Transverse colon (tissue), 4 donors: ENCODE results near the gene TUT1. TPM values are rescaled to one million over a fixed set of nuclear protein-coding genes. Genes with fewer than 3 reads are reported as not detected.

Experiments
- DNase-seq: peaks from one replicate; pipeline ENCODE4 v3.0.0-alpha.2; 2019
- H3K27ac ChIP-seq, 4 donors: fragments of 200-600 bp; sonication (generic); 2 replicates each; pipeline ENCODE4 v1.5.1; 2016 to 2018; ENCODE audit warnings: inconsistent platforms in 4 of 4
- H3K27me3 ChIP-seq: fragments of 200-600 bp; sonication (generic); 2 replicates; pipeline ENCODE4 v1.5.1; 2017; ENCODE audit warnings: inconsistent platforms
- H3K36me3 ChIP-seq, 4 donors: fragments of 200-600 bp; sonication (generic); 2 replicates each; pipeline ENCODE4 v1.5.1; 2017 to 2019; ENCODE audit warnings: inconsistent platforms in 4 of 4
- H3K4me1 ChIP-seq, 4 donors: fragments of 200-600 bp; sonication (generic); 2 replicates each; pipeline ENCODE4 v1.5.1; 2017 to 2020; ENCODE audit warnings: inconsistent platforms in 4 of 4
- H3K4me3 ChIP-seq, 4 donors: fragments of 200-600 bp; sonication (generic); 1 replicate in 1 of 4; 2 replicates in 3 of 4; pipeline versions ENCODE4 v1.5.1 to v1.6.1; 2017 to 2019; ENCODE audit warnings: inconsistent platforms in 4 of 4
- H3K9me3 ChIP-seq, 2 donors: fragments of 200-600 bp; sonication (generic); 2 replicates each; pipeline ENCODE4 v1.5.1; 2017 to 2019; ENCODE audit warnings: inconsistent platforms in 2 of 2
- EP300 ChIP-seq: sonication (generic); formaldehyde crosslinking; IDR thresholded peaks from one replicate; pipeline ENCODE4 v1.6.1; 2017; ENCODE audit warnings: antibody characterized with exemption, low read depth
- POLR2A ChIP-seq: fragments of 450-650 bp; IDR thresholded peaks from one replicate; pipeline ENCODE4 v1.6.1; 2016; ENCODE audit warnings: antibody characterized with exemption, mild to moderate bottlenecking, moderate library complexity
- POLR2AphosphoS5 ChIP-seq, 3 donors: sonication (generic); formaldehyde crosslinking; IDR thresholded peaks; one replicate each; pipeline ENCODE4 v1.6.1; 2016; ENCODE audit warnings: antibody characterized with exemption in 3 of 3
- WGBS, 2 donors: methylation state at CpG; one replicate each; pipeline ENCODE4 v1.1.5; 2018; ENCODE audit warnings: low coverage in 1 of 2; 5-methylcytosine and 5-hydroxymethylcytosine counted together
- in situ Hi-C, 4 donors: fragments of 200-750 bp; cut with MboI; loops; one replicate each; pipeline versions ENCODE4 v1.15.0 to v1.15.1; 2017; ENCODE audit warnings: low sequenced_read_pairs in 3 of 4, low pct_ligation_motif_present in 1 of 4, low pct_unique_long_range_greater_than_20kb in 1 of 4
- intact Hi-C: fragments of 100-400 bp; cut with DNase I; formaldehyde crosslinking; loops from one replicate; pipeline ENCODE4 v1.15.1; 2023; ENCODE audit warnings: low total_unique reads
- total RNA-seq, 4 donors: library from RNA; depleted of rRNA; stranded (reverse); fragments of >200 nt; gene quantifications; one replicate each; pipeline ENCODE4 v1.1.0, GENCODE V29; 2016
- TF ChIP-seq, protein P1 (sequence below), 5 experiments: fragments of 200-600 bp in 3 of 5; fragments of 450-650 bp in 2 of 5; sonication (generic) in 3 of 5; IDR thresholded peaks; 1 replicate in 2 of 5; 2 replicates in 3 of 5; pipeline ENCODE4 v1.5.1; 2016 to 2017; ENCODE audit warnings: antibody characterized with exemption in 5 of 5, inconsistent platforms in 3 of 5, mild to moderate bottlenecking in 2 of 5, moderate library complexity in 1 of 5

Gene TUT1
- total RNA-seq, 4 donors from 2014 or later: 6.0 to 12.4 (median 9.8) TPM

DNA sequence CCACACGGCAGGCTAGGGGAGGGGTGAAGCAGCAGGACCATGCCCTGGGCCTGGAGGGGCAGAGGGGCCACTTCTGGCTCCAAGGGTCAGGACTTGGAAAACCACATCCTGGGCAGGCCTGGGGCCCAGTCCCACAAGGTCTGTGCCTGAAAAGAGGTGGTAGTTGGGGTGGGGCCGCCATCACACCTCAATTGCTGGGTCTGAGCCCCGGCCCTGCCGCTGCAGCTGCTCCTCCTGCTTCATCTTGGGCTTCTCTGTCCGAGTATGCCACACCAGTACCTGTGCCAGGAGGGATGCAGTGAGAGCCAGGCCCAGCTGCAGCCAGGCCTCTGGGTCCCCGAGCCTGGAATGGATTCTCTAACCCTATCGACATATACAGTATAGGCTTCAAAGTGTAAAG is 24.2 kb upstream of the TUT1 start:
- Histone ChIP-seq H3K36me3 (no peaks in the 10 kb centered on the region), H3K4me3 (no peak overlapping the region), H3K27ac (no peak overlapping the region), H3K9me3 (no peaks in the 10 kb centered on the region), H3K27me3 (no peaks in the 10 kb centered on the region), H3K4me1 (peaks cover 18 to 30% (median 23%) of the 10 kb centered on the region in 4 donors)
- intact Hi-C loops (no loop called here), in situ Hi-C loops (no loop called here)
- WGBS, 2 donors: 91% methylated on average over 7 of the region's 7 CpGs; no CpG with 5 or more reads in 1 of the 2 donors
- no peak for DNase-seq
- TF ChIP-seq POLR2A: no peak
- TF ChIP-seq, protein P1, sequence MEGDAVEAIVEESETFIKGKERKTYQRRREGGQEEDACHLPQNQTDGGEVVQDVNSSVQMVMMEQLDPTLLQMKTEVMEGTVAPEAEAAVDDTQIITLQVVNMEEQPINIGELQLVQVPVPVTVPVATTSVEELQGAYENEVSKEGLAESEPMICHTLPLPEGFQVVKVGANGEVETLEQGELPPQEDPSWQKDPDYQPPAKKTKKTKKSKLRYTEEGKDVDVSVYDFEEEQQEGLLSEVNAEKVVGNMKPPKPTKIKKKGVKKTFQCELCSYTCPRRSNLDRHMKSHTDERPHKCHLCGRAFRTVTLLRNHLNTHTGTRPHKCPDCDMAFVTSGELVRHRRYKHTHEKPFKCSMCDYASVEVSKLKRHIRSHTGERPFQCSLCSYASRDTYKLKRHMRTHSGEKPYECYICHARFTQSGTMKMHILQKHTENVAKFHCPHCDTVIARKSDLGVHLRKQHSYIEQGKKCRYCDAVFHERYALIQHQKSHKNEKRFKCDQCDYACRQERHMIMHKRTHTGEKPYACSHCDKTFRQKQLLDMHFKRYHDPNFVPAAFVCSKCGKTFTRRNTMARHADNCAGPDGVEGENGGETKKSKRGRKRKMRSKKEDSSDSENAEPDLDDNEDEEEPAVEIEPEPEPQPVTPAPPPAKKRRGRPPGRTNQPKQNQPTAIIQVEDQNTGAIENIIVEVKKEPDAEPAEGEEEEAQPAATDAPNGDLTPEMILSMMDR (IDR thresholded peaks at IDR 0.05): no peak

DNA sequence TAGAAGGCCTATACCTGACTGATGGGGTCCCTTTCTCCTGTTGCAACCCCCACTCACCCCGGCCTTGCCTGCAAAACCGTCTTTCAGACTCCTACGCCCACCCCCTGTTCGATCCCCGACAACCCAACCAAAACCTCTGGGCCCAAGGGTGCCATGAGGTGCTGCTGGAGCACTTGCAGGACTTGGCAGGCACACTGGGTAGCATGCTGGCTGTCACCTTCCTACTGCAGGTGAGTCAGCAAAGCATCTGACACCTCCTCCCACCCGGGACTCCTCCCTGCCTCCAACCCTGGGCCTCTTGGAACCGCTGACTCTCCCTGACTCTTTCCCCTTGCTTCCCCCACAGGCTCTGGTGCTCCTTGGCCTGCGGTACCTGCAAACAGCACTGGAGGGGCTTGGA is 23.0 kb upstream of the TUT1 start:
- Histone ChIP-seq H3K36me3 (no peaks in the 10 kb centered on the region), H3K4me1 (peaks cover 16 to 24% (median 18%) of the 10 kb centered on the region in 4 donors), H3K27ac (peak overlapping the region in 1 of 4 donors; percentile 97), H3K27me3 (no peaks in the 10 kb centered on the region), H3K4me3 (no peak overlapping the region), H3K9me3 (no peaks in the 10 kb centered on the region)
- TF ChIP-seq, protein P1 (IDR thresholded peaks at IDR 0.05): no peak
- no peak for TF ChIP-seq POLR2A
- in situ Hi-C loops: no loop called here
- intact Hi-C loops: no loop called here
- DNase-seq: no peak
- WGBS, 2 donors: 73 to 100% methylated on average over 1 to 8 of the region's 8 CpGs

DNA sequence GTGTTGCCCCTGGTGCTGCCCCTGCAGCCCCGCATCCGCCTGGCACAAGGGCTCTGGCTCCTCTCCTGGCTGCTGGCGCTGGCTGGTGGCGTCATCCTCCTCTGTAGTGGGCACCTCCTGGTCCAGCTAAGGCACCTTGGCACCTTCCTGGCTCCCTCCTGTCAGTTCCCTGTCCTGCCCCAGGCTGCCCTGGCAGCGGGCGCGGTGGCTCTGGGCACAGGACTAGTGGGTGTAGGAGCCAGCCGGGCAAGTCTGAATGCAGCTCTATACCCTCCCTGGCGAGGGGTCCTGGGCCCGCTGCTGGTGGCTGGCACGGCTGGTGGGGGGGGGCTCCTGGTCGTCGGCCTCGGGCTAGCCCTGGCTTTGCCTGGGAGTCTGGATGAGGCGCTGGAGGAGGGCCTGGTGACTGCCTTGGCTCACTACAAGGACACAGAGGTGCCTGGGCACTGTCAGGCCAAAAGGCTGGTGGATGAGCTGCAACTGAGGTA is 22.0 kb upstream of the TUT1 start:
- peaks cover 16 to 24% (median 18%) of the 10 kb centered on the region in 4 donors for H3K4me1 ChIP-seq
- intact Hi-C loops: no loop called here
- WGBS, 2 donors: 38% methylated on average over 9 of the region's 15 CpGs; no CpG with 5 or more reads in 1 of the 2 donors
- peak overlapping the region; percentile 93 to 97 (median 95) for H3K27ac ChIP-seq
- H3K9me3 ChIP-seq: no peaks in the 10 kb centered on the region
- TF ChIP-seq POLR2AphosphoS5 (IDR thresholded peaks at IDR 0.05) (no peak), EP300 (no peak), POLR2A (no peak)
- TF ChIP-seq, protein P1 (IDR thresholded peaks at IDR 0.05): no peak
- H3K4me3 ChIP-seq: peak overlapping the region in 3 of 4 donors; percentile 67 to 86 (median 84)
- in situ Hi-C loops: no loop called here
- no peaks in the 10 kb centered on the region for H3K36me3 ChIP-seq
- H3K27me3 ChIP-seq: no peaks in the 10 kb centered on the region
- no peak for DNase-seq

DNA sequence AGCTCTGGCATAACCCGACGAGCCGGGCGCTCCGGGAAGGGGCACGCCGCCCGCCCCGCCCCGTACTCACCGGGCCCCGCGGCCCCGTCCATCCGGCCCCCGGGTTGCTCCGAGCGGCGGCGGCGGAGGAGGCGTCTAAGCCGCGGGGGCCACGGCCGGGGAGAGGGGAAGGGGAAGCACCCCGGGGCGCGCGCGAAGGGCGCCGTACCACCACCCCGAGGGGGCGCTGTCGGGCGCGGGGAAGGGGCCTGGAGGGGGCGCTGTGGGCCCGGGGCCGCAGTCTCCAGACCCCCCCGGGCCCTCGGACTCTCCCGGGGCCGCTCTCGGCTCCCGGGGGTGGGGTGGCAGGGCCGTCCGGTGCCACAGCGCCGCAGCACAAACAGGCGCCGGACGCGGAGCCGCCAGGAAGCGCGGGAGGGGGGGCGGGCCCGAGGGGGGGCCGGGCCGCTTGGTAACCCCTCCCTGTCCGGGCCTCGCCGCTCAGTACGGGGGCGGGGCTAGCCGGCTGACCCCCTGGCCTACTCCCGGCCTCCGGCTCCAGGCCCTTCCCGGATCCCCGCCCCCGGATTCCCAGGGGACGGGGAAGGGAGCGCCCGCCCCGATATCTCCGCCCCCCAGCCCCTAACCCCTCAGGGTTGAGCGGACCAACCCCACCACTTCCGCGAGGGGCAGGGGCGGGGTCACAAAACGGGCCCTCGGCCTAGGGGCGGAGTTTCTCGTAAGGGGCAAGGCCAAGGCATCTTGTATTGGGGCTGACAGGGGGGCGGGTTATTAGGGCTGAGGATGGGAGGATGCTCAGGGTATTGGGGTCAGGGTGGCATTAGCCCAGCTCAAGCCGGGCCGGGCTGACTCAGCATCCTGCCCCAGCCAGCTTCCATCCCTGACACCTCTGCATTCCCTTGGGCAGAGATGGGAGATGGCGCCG is 21.3 kb upstream of the TUT1 start, which contains the start of the genes EML3 and ROM1:
Gene EML3 (minus strand): TSS at position 410 of the 925 bp plus-strand sequence. CDS start 318 bp downstream, at position 92.
Gene ROM1 (plus strand): TSS at position 892 of the 925 bp plus-strand sequence. CDS start 25 bp downstream, at position 917.
- Histone ChIP-seq H3K27me3 (no peaks in the 10 kb centered on the region), H3K36me3 (no peaks in the 10 kb centered on the region), H3K4me3 (peak within 1 kb of the TSS; percentile 67 to 86 (median 82)), H3K27ac (peak within 1 kb of the TSS; percentile 93 to 97 (median 95)), H3K4me1 (peaks cover 16 to 24% (median 18%) of the 10 kb centered on the region in 4 donors), H3K9me3 (no peaks in the 10 kb centered on the region)
- in situ Hi-C loops (no loop called here), intact Hi-C loops (no loop called here)
- TF ChIP-seq EP300 (no peak), POLR2AphosphoS5 (IDR thresholded peaks at IDR 0.05) (peak in 2 of 3 donors; percentile 8 to 19), POLR2A (peak; percentile 8)
- TF ChIP-seq, protein P1 (IDR thresholded peaks at IDR 0.05): peak; percentile 27 to 99 (median 89)
- DNase-seq: peak; percentile 91
- WGBS, 2 donors: 3% methylated on average over 44 of the region's 91 CpGs; no CpG with 5 or more reads in 1 of the 2 donors
